Urinary bladder (tissue), 4 donors: ENCODE measurements around the gene LAYN. TPM values are rescaled to one million over a fixed set of nuclear protein-coding genes. Genes with fewer than 3 reads are reported as not detected.

Experiments used
- DNase-seq: peaks from one replicate; pipeline ENCODE4 v3.0.0-alpha.2; 2015; ENCODE audit errors: extremely low spot score
- H3K27ac ChIP-seq: one replicate; pipeline ENCODE4 v1.5.1; 2013; ENCODE audit warnings: low read depth, mild to moderate bottlenecking, moderate library complexity
- H3K36me3 ChIP-seq: one replicate; pipeline ENCODE4 v1.6.1; 2013; ENCODE audit warnings: mild to moderate bottlenecking, moderate library complexity; ENCODE audit not compliant: insufficient read depth
- H3K4me1 ChIP-seq: one replicate; pipeline ENCODE4 v1.6.1; 2013; ENCODE audit warnings: mild to moderate bottlenecking, moderate library complexity; ENCODE audit not compliant: insufficient read depth
- H3K4me3 ChIP-seq: one replicate; pipeline ENCODE4 v1.5.1; 2013; ENCODE audit warnings: low read depth, low read length
- WGBS: extraction: QIAGEN DNeasy Blood & Tissue Kit; methylation state at CpG from one replicate; pipeline ENCODE4 v1.1.7; 2013; 5-methylcytosine and 5-hydroxymethylcytosine counted together
- polyA plus RNA-seq: library from polyadenylated mRNA; stranded (reverse); fragments of 200-250 nt; gene quantifications from one replicate; pipeline ENCODE4 v1.2.3, GENCODE V29; 2013
- total RNA-seq: library from RNA; depleted of rRNA; stranded (reverse); fragments of >200 nt; gene quantifications from one replicate; pipeline ENCODE4 v1.2.3, GENCODE V29; 2014
- donor health status: healthy with polysubstance abuse.
- donor health status: healthy.

The LAYN gene
- total and polyA plus RNA-seq, 2 donors, result 13.0 to 19.2 TPM

- WGBS, result 78% methylated on average over 9 of the region's 9 CpGs
- no peaks in the 10 kb centered on the region for H3K4me1 ChIP-seq
- peak overlapping the region; percentile 45 for H3K4me3 ChIP-seq
- no peak for DNase-seq
- no peaks in the 10 kb centered on the region for H3K36me3 ChIP-seq
- H3K27ac ChIP-seq, result no peak overlapping the region
Measured at GRCh38 chr11:111539426-111540113, 950 bp upstream of the LAYN start.

GRCh38 chr11:111540937-111541253 lies 375 bp downstream of the LAYN start:
- H3K4me3 ChIP-seq, result peak overlapping the region; percentile 45
- under 1% methylated on average over 22 of the region's 22 CpGs for WGBS
- no peak for DNase-seq
- no peak overlapping the region for H3K27ac ChIP-seq
- no peaks in the 10 kb centered on the region for H3K4me1 ChIP-seq
- H3K36me3 ChIP-seq, result no peaks in the 10 kb centered on the region

- no peaks in the 10 kb centered on the region for H3K4me1 ChIP-seq
- no peak for DNase-seq
- WGBS, result 10% methylated on average over 41 of the region's 41 CpGs
Measured at GRCh38 chr11:111541254-111542061, 938 bp downstream of the LAYN start.

GRCh38 chr11:111542606-111543275 lies 2.2 kb downstream of the LAYN start:
- WGBS, result 79% methylated on average over 10 of the region's 10 CpGs
- no peaks in the 10 kb centered on the region for H3K36me3 ChIP-seq
- no peak overlapping the region for H3K27ac ChIP-seq
- no peaks in the 10 kb centered on the region for H3K4me1 ChIP-seq
- no peak overlapping the region for H3K4me3 ChIP-seq
- DNase-seq, result no peak

More at GRCh38 chr11:111541254-111542061, 938 bp downstream of the LAYN start:
- Histone ChIP-seq H3K4me3 (peak overlapping the region; percentile 45), H3K36me3 (no peaks in the 10 kb centered on the region), H3K27ac (peak overlapping the region; percentile 28)

- 76% methylated on average over 2 of the region's 2 CpGs for WGBS
- Histone ChIP-seq H3K27ac (no peak overlapping the region), H3K4me3 (no peak overlapping the region), H3K4me1 (no peaks in the 10 kb centered on the region), H3K36me3 (no peaks in the 10 kb centered on the region)
- DNase-seq, result no peak
Measured at GRCh38 chr11:111548525-111548924, 8.0 kb downstream of the LAYN start.

- DNase-seq, result no peak
- 51% methylated on average over 11 of the region's 11 CpGs for WGBS
- Histone ChIP-seq H3K4me1 (no peaks in the 10 kb centered on the region), H3K36me3 (no peaks in the 10 kb centered on the region), H3K27ac (no peak overlapping the region), H3K4me3 (no peak overlapping the region)
Measured at GRCh38 chr11:111549196-111549868, 8.8 kb downstream of the LAYN start.

- 35% methylated on average over 3 of the region's 3 CpGs for WGBS
- Histone ChIP-seq H3K36me3 (no peaks in the 10 kb centered on the region), H3K4me3 (no peak overlapping the region), H3K4me1 (no peaks in the 10 kb centered on the region), H3K27ac (no peak overlapping the region)
- DNase-seq, result no peak
Measured at GRCh38 chr11:111549869-111550203, 9.3 kb downstream of the LAYN start.

GRCh38 chr11:111550258-111550657 lies 9.7 kb downstream of the LAYN start:
- DNase-seq, result no peak
- no peak overlapping the region for H3K27ac ChIP-seq
- WGBS, result 84% methylated on average over 2 of the region's 2 CpGs

GRCh38 chr11:111554532-111554931 lies 14.0 kb downstream of the LAYN start:
- Histone ChIP-seq H3K36me3 (no peaks in the 10 kb centered on the region), H3K27ac (no peak overlapping the region), H3K4me3 (no peak overlapping the region), H3K4me1 (no peaks in the 10 kb centered on the region)
- no peak for DNase-seq

More at GRCh38 chr11:111550258-111550657, 9.7 kb downstream of the LAYN start:
- Histone ChIP-seq H3K4me1 (no peaks in the 10 kb centered on the region), H3K4me3 (no peak overlapping the region), H3K36me3 (no peaks in the 10 kb centered on the region)

GRCh38 chr11:111555255-111555654 lies 14.7 kb downstream of the LAYN start:
- DNase-seq, result no peak
- Histone ChIP-seq H3K4me1 (no peaks in the 10 kb centered on the region), H3K27ac (no peak overlapping the region), H3K36me3 (no peaks in the 10 kb centered on the region), H3K4me3 (no peak overlapping the region)

- H3K4me3 ChIP-seq, result no peak overlapping the region
- H3K27ac ChIP-seq, result no peak overlapping the region
- no peak for DNase-seq
- H3K4me1 ChIP-seq, result no peaks in the 10 kb centered on the region
- no peaks in the 10 kb centered on the region for H3K36me3 ChIP-seq
- 57% methylated on average over 5 of the region's 5 CpGs for WGBS
Measured at GRCh38 chr11:111557425-111558111, 17.0 kb downstream of the LAYN start.

- H3K36me3 ChIP-seq, result no peaks in the 10 kb centered on the region
- WGBS, result 84% methylated on average over 11 of the region's 11 CpGs
- no peaks in the 10 kb centered on the region for H3K4me1 ChIP-seq
- no peak overlapping the region for H3K27ac ChIP-seq
- no peak overlapping the region for H3K4me3 ChIP-seq
- DNase-seq, result no peak
Measured at GRCh38 chr11:111559800-111560464, 19.4 kb downstream of the LAYN start.

GRCh38 chr11:111560800-111561199 lies 20.3 kb downstream of the LAYN start:
- 92% methylated on average over 3 of the region's 3 CpGs for WGBS
- H3K4me1 ChIP-seq, result no peaks in the 10 kb centered on the region
- no peak overlapping the region for H3K27ac ChIP-seq
- DNase-seq, result no peak
- no peaks in the 10 kb centered on the region for H3K36me3 ChIP-seq
- H3K4me3 ChIP-seq, result no peak overlapping the region
